Vagina (tissue), 2 donors: Measurements from ENCODE around the gene ABCC2.

Source experiments
- CTCF ChIP-seq, 3 experiments: fragments of 450-650 bp in 2 of 3; fragments of 200-600 bp in 1 of 3; sonication (generic) in 1 of 3; IDR thresholded peaks; one replicate each; pipeline ENCODE4 v1.5.1; 2017 to 2019; ENCODE audit warnings: antibody characterized with exemption in 3 of 3, mild to moderate bottlenecking in 2 of 3, moderate library complexity in 2 of 3
- POLR2A ChIP-seq, 2 donors: fragments of 450-650 bp; IDR thresholded peaks; one replicate each; pipeline ENCODE4 v1.6.1; 2017; ENCODE audit warnings: antibody characterized with exemption in 2 of 2, mild to moderate bottlenecking in 2 of 2, moderate library complexity in 2 of 2
- POLR2AphosphoS5 ChIP-seq, 2 donors: sonication (generic); formaldehyde crosslinking; IDR thresholded peaks; one replicate each; pipeline ENCODE4 v1.9.0; 2017; ENCODE audit warnings: antibody characterized with exemption in 2 of 2, mild to moderate bottlenecking in 2 of 2, low read depth in 1 of 2; ENCODE audit not compliant: insufficient read depth in 1 of 2

- TF ChIP-seq CTCF (IDR thresholded peaks at IDR 0.05) (no peak), POLR2A (IDR thresholded peaks at IDR 0.05) (no peak), POLR2AphosphoS5 (IDR thresholded peaks at IDR 0.05; ENCODE audit: insufficient read depth in 1 of 2, low read depth in 1 of 2) (peak in 1 of 2 donors; percentile 46)
These were observed 27.6 kb downstream of the ABCC2 start for GRCh38 chr10:99809931-99810615.
